HepG2 (cell line): Measurements from ENCODE around the gene SLC23A3. TPM values are rescaled to one million over a fixed set of nuclear protein-coding genes. Genes with fewer than 3 reads are reported as not detected.

Experiments
- ATAC-seq: fragments of 200-7000 bp; cut with Tn5 transposase; 3 replicates; pipeline ENCODE4 v1.9.1; 2020; ENCODE audit warnings: mild to moderate bottlenecking, moderate library complexity
- BruUV-seq: library from RNA; stranded (reverse); fragments of 400-500 nt; replicated peaks from 2 replicates; lab custom pipeline; 2021; lab: Mats Ljungman, UMichigan
- CTCF ChIA-PET: fragments of 300-600 bp; formaldehyde crosslinking; extraction: SDS; loops from one replicate; lab custom pipeline; 2021; ENCODE audit warnings: low total read pairs, inconsistent platforms, low intra/inter-chr PET ratio; lab: Yijun Ruan, JAX
- POLR2A ChIA-PET: fragments of 350-600 bp; sonication (Branson Sonifier 250); formaldehyde crosslinking; loops from one replicate; lab custom pipeline; 2020; ENCODE audit warnings: antibody characterized with exemption, inconsistent platforms; lab: Yijun Ruan, JAX
- DNase-seq: peaks from one replicate; pipeline ENCODE4 v3.0.0-alpha.2; 2015; ENCODE audit warnings: low spot score
- FAIRE-seq: peaks from 3 replicates; lab custom pipeline; 2011; peaks lifted over from hg19 to GRCh38; lab: Jason Lieb, UNC
- H2AFZ ChIP-seq: one replicate; pipeline ENCODE4 v1.6.1; 2011; ENCODE audit warnings: low read length, inconsistent platforms
- H3K27ac ChIP-seq: fragments of 300-600 bp; 3 replicates; pipeline ENCODE4 v1.8.0; 2011; ENCODE audit warnings: mixed run types, mild to moderate bottlenecking, mixed read lengths, low read length, inconsistent platforms; ENCODE audit not compliant: insufficient read depth; ENCODE audit errors: extremely low read length
- H3K27me3 ChIP-seq, 2 experiments: fragments of 200-600 bp in 1 of 2; 2 replicates in 1 of 2; 3 replicates in 1 of 2; pipeline versions ENCODE4 v1.6.0 to v1.8.0; 2011; ENCODE audit warnings: low read length in 2 of 2, mild to moderate bottlenecking in 2 of 2, moderate library complexity in 2 of 2, inconsistent platforms in 1 of 2; ENCODE audit not compliant: insufficient read depth in 2 of 2, control insufficient read depth in 1 of 2
- H3K36me3 ChIP-seq, 2 experiments: fragments of 200-600 bp in 1 of 2; replicated peaks in 1 of 2; 2 replicates in 1 of 2; 3 replicates in 1 of 2; pipeline versions ENCODE4 v1.5.1 to v1.8.0; 2011; ENCODE audit warnings: low read length in 2 of 2, inconsistent platforms in 1 of 2; ENCODE audit not compliant: insufficient read depth in 2 of 2, control insufficient read depth in 1 of 2
- H3K4me1 ChIP-seq: 2 replicates; pipeline ENCODE4 v1.5.1; 2012; ENCODE audit warnings: low read length, inconsistent platforms; ENCODE audit not compliant: insufficient read depth
- H3K4me2 ChIP-seq: 2 replicates; pipeline ENCODE4 v1.6.0; 2011; ENCODE audit warnings: low read depth, low read length, inconsistent platforms
- H3K4me3 ChIP-seq, 3 experiments: fragments of 200-600 bp in 1 of 3; sonication (generic), shearing (Covaris generic) in 1 of 3; replicated peaks in 1 of 3; 2 replicates each; pipeline ENCODE4 v1.5.1; 2011 to 2016; ENCODE audit warnings: low read length in 3 of 3, inconsistent platforms in 2 of 3, low read depth in 2 of 3, mild to moderate bottlenecking in 2 of 3, control low read depth in 1 of 3, mixed read lengths in 1 of 3; ENCODE audit not compliant: insufficient read depth in 1 of 3
- H3K79me2 ChIP-seq: one replicate; pipeline ENCODE4 v1.6.1; 2011; ENCODE audit warnings: low read length, inconsistent platforms; ENCODE audit not compliant: insufficient read depth
- H3K9ac ChIP-seq: 2 replicates; pipeline ENCODE4 v1.6.0; 2011; ENCODE audit warnings: mild to moderate bottlenecking, low read depth, low read length, inconsistent platforms; ENCODE audit not compliant: insufficient read depth
- H3K9me3 ChIP-seq: 2 replicates; pipeline ENCODE4 v1.5.1; 2012; ENCODE audit warnings: mild to moderate bottlenecking, low read length
- H4K20me1 ChIP-seq: 2 replicates; pipeline ENCODE4 v1.6.0; 2011; ENCODE audit warnings: inconsistent platforms, mild to moderate bottlenecking, low read length, moderate library complexity; ENCODE audit not compliant: insufficient read depth
- ATF4 ChIP-seq, 2 experiments: fragments of 450-650 bp in 1 of 2; sonication (generic) in 1 of 2; formaldehyde crosslinking; IDR thresholded peaks; 2 replicates each; pipeline versions ENCODE4 v1.5.0 to v1.8.0; 2020 to 2022; ENCODE audit warnings: mild to moderate bottlenecking in 1 of 2, missing genetic modification reagents in 1 of 2
- ATF7-NPFF ChIP-seq: sonication (generic); formaldehyde crosslinking; IDR thresholded peaks from 2 replicates; pipeline ENCODE4 v1.8.1; 2023; ENCODE audit warnings: mild to moderate bottlenecking, low read depth, missing genetic modification reagents, moderate library complexity
- BHLHE40 ChIP-seq: IDR thresholded peaks from 2 replicates; pipeline ENCODE4 v1.6.1; 2011; ENCODE audit warnings: low read length, improper control_type of control experiment
- HMG20B ChIP-seq: conservative IDR thresholded peaks from 2 replicates; pipeline ENCODE4 v1.6.1; 2016; ENCODE audit warnings: missing genetic modification reagents, missing compliant biosample characterization
- ISL2 ChIP-seq: sonication (generic); formaldehyde crosslinking; IDR thresholded peaks from 2 replicates; pipeline ENCODE4 v1.5.0; 2020; ENCODE audit warnings: missing genetic modification reagents
- NONO ChIP-seq, 2 experiments: fragments of 450-650 bp in 1 of 2; sonication (generic) in 1 of 2; formaldehyde crosslinking in 1 of 2; IDR thresholded peaks in 1 of 2; conservative IDR thresholded peaks in 1 of 2; 2 replicates each; pipeline versions ENCODE4 v1.6.1 to v1.8.0; 2017 to 2022; ENCODE audit warnings: mild to moderate bottlenecking in 1 of 2, missing genetic modification reagents in 1 of 2, moderate library complexity in 1 of 2
- RBFOX2 ChIP-seq: fragments of 200-400 bp; formaldehyde crosslinking; IDR thresholded peaks from 2 replicates; pipeline ENCODE4 v1.6.1; 2017; ENCODE audit warnings: low read depth, mild to moderate bottlenecking, low read length
- RCOR2 ChIP-seq: IDR thresholded peaks from 2 replicates; pipeline ENCODE4 v1.6.1; 2016; ENCODE audit warnings: missing biosample characterization, missing genetic modification reagents
- SKIL ChIP-seq: sonication (generic); formaldehyde crosslinking; IDR thresholded peaks from 2 replicates; pipeline ENCODE4 v1.8.0; 2022; ENCODE audit warnings: missing genetic modification reagents, mild to moderate bottlenecking, moderate library complexity, borderline replicate concordance
- SNAPC2 ChIP-seq: sonication (generic); formaldehyde crosslinking; IDR thresholded peaks from 2 replicates; pipeline ENCODE4 v1.8.1; 2022; ENCODE audit warnings: mild to moderate bottlenecking, missing genetic modification reagents
- TARDBP ChIP-seq: sonication (generic); formaldehyde crosslinking; IDR thresholded peaks from 2 replicates; pipeline ENCODE4 v1.8.0; 2022; ENCODE audit warnings: mild to moderate bottlenecking, missing genetic modification reagents
- TBX3 ChIP-seq: fragments of 450-650 bp; IDR thresholded peaks from 2 replicates; pipeline ENCODE4 v1.6.1; 2017; ENCODE audit warnings: antibody characterized with exemption, mild to moderate bottlenecking, inconsistent platforms, borderline replicate concordance
- ZBTB2 ChIP-seq: sonication (generic); formaldehyde crosslinking; IDR thresholded peaks from 2 replicates; pipeline ENCODE4 v1.8.0; 2022; ENCODE audit warnings: low read depth, missing genetic modification reagents
- ZMYM4 ChIP-seq: sonication (generic); formaldehyde crosslinking; IDR thresholded peaks from 2 replicates; pipeline ENCODE4 v1.8.1; 2023; ENCODE audit warnings: mild to moderate bottlenecking, missing genetic modification reagents
- ZNF431 ChIP-seq: sonication (generic); formaldehyde crosslinking; IDR thresholded peaks from 2 replicates; pipeline ENCODE4 v1.9.0; 2022; ENCODE audit warnings: missing genetic modification reagents, low read depth, mild to moderate bottlenecking, borderline replicate concordance
- ZNF543 ChIP-seq: sonication (generic); formaldehyde crosslinking; IDR thresholded peaks from 2 replicates; pipeline ENCODE4 v1.4.0; 2020; ENCODE audit warnings: mild to moderate bottlenecking, missing genetic modification reagents
- WGBS: methylation state at CpG from one replicate; pipeline ENCODE4 v1.1.6; 2017; ENCODE audit warnings: low lambda C conversion rate; 5-methylcytosine and 5-hydroxymethylcytosine counted together
- in situ Hi-C: cut with HindIII; loops from 2 replicates; pipeline ENCODE4 v1.10.0; 2017; ENCODE audit warnings: low pct_unique_long_range_greater_than_20kb; ENCODE audit not compliant: extremely low pct_ligation_motif_present
- intact Hi-C: fragments of 100-400 bp; cut with micrococcal nuclease; formaldehyde crosslinking; loops from one replicate; pipeline ENCODE4 v1.10.0; 2022; ENCODE audit not compliant: unreplicated experiment
- polyA plus RNA-seq, 8 experiments: library from polyadenylated mRNA; depleted of rRNA in 3 of 8; stranded (reverse) in 7 of 8; unstranded in 1 of 8; fragments of >200 nt; fragmentation: Illumina TruSeq in 4 of 8; extraction: Trizol in 4 of 8; gene quantifications; 2 replicates each; pipeline versions ENCODE4 v1.2.1 to v1.2.3, GENCODE V29; 2011 to 2016; ENCODE audit warnings: low read depth in 4 of 8, missing spikeins in 1 of 8, mixed read lengths in 1 of 8; ENCODE audit not compliant: insufficient read depth in 1 of 8
- total RNA-seq, 5 experiments: library from RNA; depleted of rRNA; stranded (reverse); fragments of >200 nt; fragmentation: Illumina TruSeq; extraction: Trizol; gene quantifications; 2 replicates each; pipeline ENCODE4 v1.2.3, GENCODE V29; 2016; ENCODE audit warnings: low read depth in 1 of 5
- TF ChIP-seq, protein P1 (sequence below): sonication (generic); formaldehyde crosslinking; IDR thresholded peaks from 2 replicates; pipeline ENCODE4 v1.4.0; 2020; ENCODE audit warnings: missing genetic modification reagents

SLC23A3 gene
- total and polyA plus RNA-seq, 2 of the 13 experiments (the other 11 are each of a cell fraction or from before 2014, with no cell fraction given): 0.38 to 0.78 TPM

DNA sequence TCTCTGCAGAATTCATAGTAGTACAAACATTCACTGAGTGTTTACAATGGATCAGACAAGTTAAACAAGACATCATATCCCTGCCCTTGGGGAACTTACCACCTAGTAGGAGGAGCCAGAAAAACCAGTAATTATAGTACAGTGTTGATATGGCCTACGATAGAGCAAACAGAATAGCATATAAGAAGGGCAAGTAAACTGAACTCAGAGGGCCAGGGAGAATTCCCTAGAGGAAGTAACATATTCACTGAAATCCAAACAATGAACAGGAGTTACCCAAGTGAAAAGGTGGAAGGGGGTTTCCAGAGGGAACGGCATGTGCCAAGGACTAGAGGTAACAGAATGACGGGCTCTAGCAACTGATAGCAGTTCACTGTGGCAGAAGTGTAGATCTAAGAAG lies 43.3 kb downstream of the SLC23A3 start:
- Histone ChIP-seq H3K4me2 (peak overlapping the region; percentile 29), H3K9me3 (no peaks in the 10 kb centered on the region), H3K9ac (no peak overlapping the region), H3K4me3 (no peak overlapping the region), H4K20me1 (peaks cover 23% of the 10 kb centered on the region), H3K27me3 (no peaks in the 10 kb centered on the region), H2AFZ (no peak overlapping the region), H3K36me3 (no peaks in the 10 kb centered on the region; a peak in 1 of 5 replicates), H3K27ac (no peak overlapping the region), H3K4me1 (peaks cover 67% of the 10 kb centered on the region), H3K79me2 (no peaks in the 10 kb centered on the region)
- ATAC-seq (peak; percentile 89), FAIRE-seq (peak; percentile 46), DNase-seq (peak; percentile 78)
- ChIA-PET CTCF (no interaction called here), POLR2A (no interaction called here)
- 13% methylated on average over 3 of the region's 3 CpGs for WGBS
- intact Hi-C loops: loop anchor here (2.0 kb wide), 2 partner anchors 22 to 68 kb away; no protein-coding TSS in a partner anchor
- in situ Hi-C loops: no loop called here
- BruUV-seq: no TSS peak
- TF ChIP-seq SKIL (peak; percentile 66; the same call in 1 of the 2 replicates), ISL2 (CRISPR knock-in tag) (peak; percentile 53; the same call in 1 of the 2 replicates), RBFOX2 (no peak), ZMYM4 (peak; percentile 51; the same call in 1 of the 2 replicates), BHLHE40 (0 out of 2 replicates have a peak, but pooled peaks have one; percentile 44), TBX3 (peak; percentile 79; the same call in 1 of the 2 replicates), TARDBP (CRISPR knock-in tag) (peak; percentile 59; the same call in 1 of the 2 replicates), ZBTB2 (peak; percentile 36; the same call in 1 of the 2 replicates), ATF4 (CRISPR knock-in tag; IDR thresholded peaks at IDR 0.05) (no peak), ZNF431 (CRISPR knock-in tag) (0 out of 2 replicates have a peak, but pooled peaks have one; percentile 37), SNAPC2 (CRISPR knock-in tag) (no peak), HMG20B (CRISPR knock-in tag) (peak; percentile 55), NONO (IDR thresholded peaks at IDR 0.05) (no peak), NONO (CRISPR knock-in tag; conservative IDR thresholded peaks at IDR 0.05) (0 out of 2 replicates have a peak, but pooled peaks have one; percentile 44), ATF7-NPFF (CRISPR knock-in tag) (no peak), RCOR2 (CRISPR knock-in tag) (peak; percentile 78; the same call in 1 of the 2 replicates), ZNF543 (0 out of 2 replicates have a peak, but pooled peaks have one; percentile 29)
- TF ChIP-seq, protein P1, sequence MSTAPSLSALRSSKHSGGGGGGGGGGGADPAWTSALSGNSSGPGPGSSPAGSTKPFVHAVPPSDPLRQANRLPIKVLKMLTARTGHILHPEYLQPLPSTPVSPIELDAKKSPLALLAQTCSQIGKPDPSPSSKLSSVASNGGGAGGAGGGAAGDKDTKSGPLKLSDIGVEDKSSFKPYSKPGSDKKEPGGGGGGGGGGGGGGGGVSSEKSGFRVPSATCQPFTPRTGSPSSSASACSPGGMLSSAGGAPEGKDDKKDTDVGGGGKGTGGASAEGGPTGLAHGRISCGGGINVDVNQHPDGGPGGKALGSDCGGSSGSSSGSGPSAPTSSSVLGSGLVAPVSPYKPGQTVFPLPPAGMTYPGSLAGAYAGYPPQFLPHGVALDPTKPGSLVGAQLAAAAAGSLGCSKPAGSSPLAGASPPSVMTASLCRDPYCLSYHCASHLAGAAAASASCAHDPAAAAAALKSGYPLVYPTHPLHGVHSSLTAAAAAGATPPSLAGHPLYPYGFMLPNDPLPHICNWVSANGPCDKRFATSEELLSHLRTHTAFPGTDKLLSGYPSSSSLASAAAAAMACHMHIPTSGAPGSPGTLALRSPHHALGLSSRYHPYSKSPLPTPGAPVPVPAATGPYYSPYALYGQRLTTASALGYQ (CRISPR knock-in tag): peak; percentile 80; the same call in 1 of the 2 replicates
